ENCODE results near the gene OR7A10. TPM values are rescaled to one million over a fixed set of nuclear protein-coding genes. Genes with fewer than 3 reads are reported as not detected.
"Not testable (repeated sequence)": the region's sequence is repeated elsewhere in the genome, so short reads cannot be mapped to it uniquely, and the experiment has no call there.

OR7A10 gene
- total and polyA plus RNA-seq, 9 donors: not detected

DNA sequence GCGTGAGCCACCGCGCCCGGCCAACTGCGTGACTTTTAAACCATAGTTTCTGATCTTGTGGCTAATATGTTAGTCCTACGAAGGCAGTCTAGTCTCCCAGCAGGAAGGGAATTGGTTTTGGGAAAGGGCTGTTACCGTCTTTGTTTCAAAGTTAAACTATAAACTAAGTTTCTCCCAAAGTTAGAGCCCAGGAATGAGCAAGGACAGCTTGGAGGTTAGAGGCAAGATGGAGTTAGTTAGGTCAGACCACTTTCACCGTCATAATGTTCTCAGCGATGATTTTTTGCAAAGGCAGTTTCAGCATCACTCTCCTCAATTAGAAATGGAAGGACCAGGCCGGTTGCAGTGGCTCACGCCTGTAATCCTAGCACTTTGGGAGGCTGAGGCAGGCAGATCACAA lies 52.7 kb downstream of the OR7A10 start:
- TF ChIP-seq, protein P1, sequence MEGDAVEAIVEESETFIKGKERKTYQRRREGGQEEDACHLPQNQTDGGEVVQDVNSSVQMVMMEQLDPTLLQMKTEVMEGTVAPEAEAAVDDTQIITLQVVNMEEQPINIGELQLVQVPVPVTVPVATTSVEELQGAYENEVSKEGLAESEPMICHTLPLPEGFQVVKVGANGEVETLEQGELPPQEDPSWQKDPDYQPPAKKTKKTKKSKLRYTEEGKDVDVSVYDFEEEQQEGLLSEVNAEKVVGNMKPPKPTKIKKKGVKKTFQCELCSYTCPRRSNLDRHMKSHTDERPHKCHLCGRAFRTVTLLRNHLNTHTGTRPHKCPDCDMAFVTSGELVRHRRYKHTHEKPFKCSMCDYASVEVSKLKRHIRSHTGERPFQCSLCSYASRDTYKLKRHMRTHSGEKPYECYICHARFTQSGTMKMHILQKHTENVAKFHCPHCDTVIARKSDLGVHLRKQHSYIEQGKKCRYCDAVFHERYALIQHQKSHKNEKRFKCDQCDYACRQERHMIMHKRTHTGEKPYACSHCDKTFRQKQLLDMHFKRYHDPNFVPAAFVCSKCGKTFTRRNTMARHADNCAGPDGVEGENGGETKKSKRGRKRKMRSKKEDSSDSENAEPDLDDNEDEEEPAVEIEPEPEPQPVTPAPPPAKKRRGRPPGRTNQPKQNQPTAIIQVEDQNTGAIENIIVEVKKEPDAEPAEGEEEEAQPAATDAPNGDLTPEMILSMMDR (IDR thresholded peaks at IDR 0.05): no peak
- TF ChIP-seq EP300 (IDR thresholded peaks at IDR 0.05): no peak
- no peak for TF ChIP-seq POLR2A (IDR thresholded peaks at IDR 0.05)

DNA sequence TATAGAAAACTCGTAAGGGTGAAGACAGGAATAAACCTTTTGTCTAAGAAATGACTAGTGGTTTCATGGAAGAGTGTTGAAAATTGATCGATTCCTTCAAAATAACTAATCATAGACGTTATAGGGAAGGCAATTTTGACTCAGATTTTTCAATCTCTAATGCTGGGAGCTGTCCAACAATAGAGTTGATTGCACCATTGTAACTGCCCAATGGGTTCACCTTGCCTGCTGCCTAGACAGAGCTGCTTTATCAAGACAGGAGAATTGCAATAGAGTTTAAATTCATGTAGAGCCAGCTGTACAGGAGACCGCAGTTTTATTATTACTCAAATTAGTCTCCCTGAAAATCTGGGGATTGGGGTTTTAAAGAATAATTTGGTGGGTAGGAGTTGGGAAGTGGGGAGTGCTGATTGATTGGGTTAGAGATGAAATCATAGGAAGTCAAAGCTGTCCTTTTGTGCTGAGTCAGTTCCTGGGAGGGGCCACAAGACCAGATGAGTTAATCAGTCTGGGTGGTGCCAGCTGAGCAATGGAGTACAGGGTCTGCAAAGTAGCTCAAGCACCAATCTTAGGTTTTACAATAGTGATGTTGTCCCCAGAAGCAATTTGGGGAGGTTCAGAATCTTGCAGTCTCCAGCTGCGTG lies 53.5 kb downstream of the OR7A10 start:
- Histone ChIP-seq H3K4me3 (no peak overlapping the region), H3K9me3 (no peaks in the 10 kb centered on the region), H3K4me1 (ENCODE audit: insufficient read depth) (no peaks in the 10 kb centered on the region), H3K27me3 (no peaks in the 10 kb centered on the region), H3K27ac (no peak overlapping the region), H3K36me3 (no peaks in the 10 kb centered on the region)
- TF ChIP-seq, protein P1 (IDR thresholded peaks at IDR 0.05): no peak
- TF ChIP-seq POLR2A (IDR thresholded peaks at IDR 0.05): no peak
- TF ChIP-seq EP300 (IDR thresholded peaks at IDR 0.05): no peak
- no peak for DNase-seq
- intact Hi-C loops (cut with DNase I): no loop called here
- WGBS, 3 donors: 74 to 82% (median 76%) methylated on average over 5 of the region's 5 CpGs

More for the DNA sequence above, 52.7 kb downstream of the OR7A10 start:
- Histone ChIP-seq H3K27me3 (no peaks in the 10 kb centered on the region), H3K4me1 (ENCODE audit: insufficient read depth) (no peaks in the 10 kb centered on the region), H3K36me3 (no peaks in the 10 kb centered on the region), H3K9me3 (no peaks in the 10 kb centered on the region), H3K27ac (no peak overlapping the region), H3K4me3 (no peak overlapping the region)
- 84 to 92% (median 86%) methylated on average over 11 of the region's 11 CpGs for WGBS, 3 donors
- no peak for DNase-seq
- intact Hi-C loops (cut with DNase I): no loop called here

DNA sequence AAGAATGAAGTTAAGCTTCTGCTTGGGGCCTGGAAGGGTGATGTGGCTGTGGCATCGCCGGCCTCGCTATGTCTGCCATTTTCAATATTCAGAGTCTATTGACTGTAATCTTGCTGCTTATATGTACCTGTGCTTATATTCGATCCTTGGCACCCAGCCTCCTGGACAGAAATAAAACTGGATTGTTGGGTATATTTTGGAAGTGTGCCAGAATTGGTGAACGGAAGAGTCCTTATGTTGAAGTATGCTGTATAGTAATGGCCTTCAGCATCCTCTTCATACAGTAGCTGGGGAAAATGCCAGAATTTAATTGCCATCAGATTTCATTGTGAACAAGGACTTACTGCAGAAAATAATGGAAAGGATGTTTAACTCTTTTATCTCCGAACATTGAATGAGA lies 56.5 kb downstream of the OR7A10 start:
- H3K4me1 ChIP-seq (ENCODE audit: insufficient read depth); DNase-seq; H3K4me3 ChIP-seq; H3K9me3 ChIP-seq; H3K36me3 ChIP-seq; intact Hi-C loops (cut with DNase I); H3K27me3 ChIP-seq; H3K27ac ChIP-seq: not testable (repeated sequence)
- 75 to 79% (median 79%) methylated on average over 6 of the region's 6 CpGs for WGBS, 3 donors

Small RNAs within 50 kb of the gene (small RNA-seq; reads per million reads assigned to genes)
- gene AC005255.1 (not detected), gene OR7A18P (not detected)

Other genes starting within 250 kb of the OR7A10 start
- gene ADGRE3, start 174.1 kb downstream of the OR7A10 start, total RNA-seq: under 1 TPM in 2 of 7 donors, not detected in 5; 0.13 to 0.15 TPM
- under 1 TPM in 1 of 2 donors, not detected in 1; 0.43 TPM for gene ADGRE3, start 174.1 kb downstream of the OR7A10 start, polyA plus RNA-seq
- 10 to 100 TPM; 19.2 to 47.6 (median 35.0) TPM for gene ZNF333, start 158.9 kb downstream of the OR7A10 start, total RNA-seq
- 10 to 100 TPM; 21.7 to 22.0 TPM for gene ZNF333, start 158.9 kb downstream of the OR7A10 start, polyA plus RNA-seq
- 1 to 10 TPM in 4 of 7 donors, under 1 TPM in 3; 0.45 to 4.2 (median 1.0) TPM for gene ADGRE2, start 70.4 kb downstream of the OR7A10 start, total RNA-seq
- gene ADGRE2, start 70.4 kb downstream of the OR7A10 start, polyA plus RNA-seq: 1 to 10 TPM in 1 of 2 donors, under 1 TPM in 1; 0.24 to 1.8 TPM
- under 1 TPM in 2 of 7 donors, not detected in 5; 0.12 TPM for gene OR7A5, start 13.7 kb downstream of the OR7A10 start, total RNA-seq
- not detected for gene OR7A5, start 13.7 kb downstream of the OR7A10 start, polyA plus RNA-seq
- under 1 TPM in 1 of 7 donors, not detected in 6; 0.05 TPM for gene OR7C1, start 13.7 kb downstream of the OR7A10 start, total RNA-seq
- under 1 TPM in 1 of 2 donors, not detected in 1; 0.13 TPM for gene OR7C1, start 13.7 kb downstream of the OR7A10 start, polyA plus RNA-seq
- gene OR7A17, start 37.2 kb upstream of the OR7A10 start, total RNA-seq: not detected
- not detected for gene OR7A17, start 37.2 kb upstream of the OR7A10 start, polyA plus RNA-seq
- not detected for gene OR7C2, start 92.6 kb upstream of the OR7A10 start, total RNA-seq
- not detected for gene OR7C2, start 92.6 kb upstream of the OR7A10 start, polyA plus RNA-seq
- not detected for gene SLC1A6, start 130.9 kb upstream of the OR7A10 start, total RNA-seq
- under 1 TPM in 1 of 2 donors, not detected in 1; 0.08 TPM for gene SLC1A6, start 130.9 kb upstream of the OR7A10 start, polyA plus RNA-seq
- gene CASP14, start 200.6 kb upstream of the OR7A10 start, total RNA-seq: not detected
- not detected for gene CASP14, start 200.6 kb upstream of the OR7A10 start, polyA plus RNA-seq
- gene OR1I1, start 233.3 kb upstream of the OR7A10 start, total RNA-seq: not detected
- not detected for gene OR1I1, start 233.3 kb upstream of the OR7A10 start, polyA plus RNA-seq